ENCODE measurements around the gene RAD51B.

Gene RAD51B

GRCh38 chr14:68316078-68316868, 496.7 kb downstream of the RAD51B start:
- DNase-seq, result no peak

DNA sequence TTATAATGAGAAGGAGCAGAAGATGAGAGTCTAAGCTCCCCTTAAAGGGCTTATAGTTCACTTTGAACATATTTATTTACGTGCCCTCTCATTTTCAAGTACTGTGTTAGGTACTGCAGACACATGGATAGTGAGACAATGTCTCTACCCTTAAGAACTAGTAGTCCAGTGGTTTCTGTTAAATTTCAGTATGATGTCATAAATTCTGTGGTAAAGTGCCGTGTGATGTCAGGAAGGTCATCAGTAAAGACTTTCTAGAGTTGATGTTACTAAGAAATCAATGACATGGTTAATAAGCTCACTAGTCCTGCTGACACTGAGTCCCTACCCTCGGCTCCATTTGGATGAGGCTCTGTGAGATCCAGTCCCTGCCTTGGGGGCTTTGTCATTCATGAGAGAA, 497.7 kb downstream of the RAD51B start:
- no peak for DNase-seq

GRCh38 chr14:68318828-68319227, 499.2 kb downstream of the RAD51B start:
- DNase-seq, result no peak

- DNase-seq, result no peak
Observed at GRCh38 chr14:68320495-68320894, 500.9 kb downstream of the RAD51B start.

DNA sequence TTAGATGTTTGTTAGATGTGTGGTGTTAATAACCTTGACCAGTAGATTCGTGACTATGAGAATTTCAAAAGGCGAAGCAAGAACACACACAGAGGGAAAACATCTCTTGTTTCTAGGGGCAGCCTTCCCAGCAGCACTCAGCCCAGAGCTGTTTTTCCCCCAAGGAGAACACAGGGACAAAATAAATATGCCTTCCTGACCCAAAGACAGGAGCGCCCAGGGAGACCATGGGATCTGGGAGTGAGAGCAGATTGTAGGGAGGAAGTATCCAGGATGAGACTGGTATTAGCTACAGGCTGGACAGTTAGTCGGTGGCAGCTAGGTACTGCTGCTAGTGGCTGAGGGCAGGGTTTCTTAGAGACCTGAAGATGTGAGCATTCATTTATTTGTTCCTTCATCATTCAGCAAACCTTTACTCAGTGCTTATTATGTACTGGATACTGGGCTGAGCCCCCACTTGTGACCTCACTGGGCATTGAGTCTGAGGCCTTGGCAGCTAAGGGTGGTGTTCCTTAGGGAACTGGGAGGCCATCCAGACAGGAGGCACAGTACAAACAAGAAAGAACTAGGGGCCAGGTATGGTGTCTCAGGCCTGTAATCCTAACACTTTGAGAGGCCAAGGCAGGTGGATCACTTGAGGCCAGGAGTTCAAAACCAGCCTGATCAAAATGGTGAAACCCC, 503.5 kb downstream of the RAD51B start:
- DNase-seq, result peak in 14 of 58 donors; percentile 6 to 70 (median 24)

DNA sequence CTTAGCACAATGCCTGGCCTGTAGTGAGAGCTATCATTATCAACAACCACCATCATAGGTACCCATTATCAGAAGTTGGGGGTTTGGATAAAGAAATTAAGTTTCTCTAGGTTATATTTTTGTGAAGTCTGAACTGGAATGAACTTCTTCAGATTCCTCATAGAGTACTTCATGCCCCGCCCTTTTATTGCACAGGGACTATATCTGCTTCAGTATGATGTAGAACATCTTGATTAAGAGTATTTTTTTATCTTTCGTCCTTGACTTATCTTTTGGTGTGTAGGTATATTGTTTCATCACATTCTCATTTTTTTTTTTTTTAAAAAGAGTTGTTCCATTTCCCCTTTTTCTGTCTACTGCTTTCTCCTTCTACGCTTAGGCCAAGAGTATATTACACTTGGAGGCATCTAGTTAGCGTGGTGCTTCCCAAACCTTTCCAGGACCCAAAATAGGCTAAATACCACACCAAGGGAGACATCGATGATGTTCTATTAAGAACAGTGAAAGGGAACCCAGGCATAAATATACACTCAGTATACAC, 505.8 kb downstream of the RAD51B start:
- DNase-seq, result no peak

GRCh38 chr14:68327231-68327630, 507.7 kb downstream of the RAD51B start:
- DNase-seq, result no peak

DNA sequence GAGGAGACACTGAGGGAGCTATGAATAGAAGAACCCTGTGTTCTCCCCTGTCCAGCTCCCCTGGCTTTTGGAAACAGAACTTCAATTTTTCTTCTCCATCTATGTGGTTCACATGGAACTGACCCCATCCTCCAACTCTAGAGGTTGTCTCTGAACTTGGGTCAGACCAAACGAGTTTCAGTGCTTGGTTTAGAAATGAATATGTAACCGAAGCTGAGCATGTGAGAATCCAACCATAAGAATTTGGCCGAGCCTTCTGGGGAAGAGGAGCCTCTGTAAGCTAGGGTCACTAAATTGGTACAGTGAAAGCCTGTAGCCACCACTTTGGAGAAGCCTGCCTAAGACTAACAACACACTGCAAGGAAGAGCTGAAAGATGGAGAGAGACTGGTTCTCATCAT, 508.9 kb downstream of the RAD51B start:
- no peak for DNase-seq

- DNase-seq, result no peak
Observed at GRCh38 chr14:68331426-68331825, 511.8 kb downstream of the RAD51B start.

- DNase-seq, result no peak
Observed at GRCh38 chr14:68331991-68332390, 512.4 kb downstream of the RAD51B start.

- no peak for DNase-seq
Observed at GRCh38 chr14:68333262-68333661, 513.7 kb downstream of the RAD51B start.

- DNase-seq, result no peak
Observed at GRCh38 chr14:68335312-68335711, 515.7 kb downstream of the RAD51B start.

- no peak for DNase-seq
Observed at GRCh38 chr14:68336165-68336564, 516.6 kb downstream of the RAD51B start.

GRCh38 chr14:68337279-68337678, 517.7 kb downstream of the RAD51B start:
- DNase-seq, result no peak

- no peak for DNase-seq
Observed at GRCh38 chr14:68340262-68340661, 520.7 kb downstream of the RAD51B start.

GRCh38 chr14:68341411-68342212, 522.0 kb downstream of the RAD51B start:
- no peak for DNase-seq

- DNase-seq, result no peak
Observed at GRCh38 chr14:68342216-68342763, 522.7 kb downstream of the RAD51B start.

DNA sequence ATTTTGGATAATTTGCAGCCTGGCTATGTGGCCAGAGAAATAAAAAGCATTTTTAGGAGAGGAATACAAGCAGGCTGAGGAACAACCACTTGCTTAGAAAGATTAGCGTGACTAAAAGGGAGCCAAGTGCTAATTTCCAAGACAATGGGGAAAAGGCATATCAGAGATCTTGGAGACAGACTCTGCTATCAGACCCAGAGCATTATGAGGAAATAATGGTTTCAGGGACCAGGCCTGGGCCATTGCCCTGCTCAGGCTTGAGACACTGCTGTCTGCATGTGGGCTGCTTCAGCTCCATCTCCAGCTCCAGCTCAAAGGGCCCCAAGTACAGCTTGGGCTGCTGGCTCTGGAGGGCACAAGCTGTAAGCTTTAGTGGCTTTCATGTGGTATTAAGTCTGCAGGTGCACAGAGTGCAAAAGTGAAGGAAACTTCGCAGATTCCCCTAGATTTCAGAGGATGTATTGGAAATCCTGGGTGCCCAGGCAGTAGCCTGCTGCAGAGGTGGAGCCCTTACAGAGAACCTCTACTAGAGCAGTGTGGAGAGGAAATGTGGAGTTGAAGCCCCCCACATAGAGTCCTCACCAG, 524.0 kb downstream of the RAD51B start:
- DNase-seq, result no peak

DNA sequence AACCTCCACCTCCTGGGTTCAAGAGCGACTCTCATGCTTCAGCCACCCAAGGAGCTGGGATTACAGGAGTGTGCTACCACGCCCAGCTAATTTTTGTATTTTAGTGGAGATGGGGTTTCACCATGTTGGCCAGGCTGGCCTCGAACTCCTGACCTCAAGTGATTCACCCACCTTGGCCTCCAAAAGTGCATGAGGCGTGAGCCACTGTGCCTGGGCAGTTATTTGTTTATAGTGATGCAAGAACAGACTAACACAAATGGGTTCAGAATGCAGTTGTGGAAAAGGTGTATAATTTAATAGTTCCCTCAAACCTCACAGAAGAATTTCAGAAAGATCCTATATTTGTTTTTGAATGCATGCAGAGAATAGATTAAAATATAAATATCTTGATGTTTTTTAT, 526.2 kb downstream of the RAD51B start:
- no peak for DNase-seq

DNA sequence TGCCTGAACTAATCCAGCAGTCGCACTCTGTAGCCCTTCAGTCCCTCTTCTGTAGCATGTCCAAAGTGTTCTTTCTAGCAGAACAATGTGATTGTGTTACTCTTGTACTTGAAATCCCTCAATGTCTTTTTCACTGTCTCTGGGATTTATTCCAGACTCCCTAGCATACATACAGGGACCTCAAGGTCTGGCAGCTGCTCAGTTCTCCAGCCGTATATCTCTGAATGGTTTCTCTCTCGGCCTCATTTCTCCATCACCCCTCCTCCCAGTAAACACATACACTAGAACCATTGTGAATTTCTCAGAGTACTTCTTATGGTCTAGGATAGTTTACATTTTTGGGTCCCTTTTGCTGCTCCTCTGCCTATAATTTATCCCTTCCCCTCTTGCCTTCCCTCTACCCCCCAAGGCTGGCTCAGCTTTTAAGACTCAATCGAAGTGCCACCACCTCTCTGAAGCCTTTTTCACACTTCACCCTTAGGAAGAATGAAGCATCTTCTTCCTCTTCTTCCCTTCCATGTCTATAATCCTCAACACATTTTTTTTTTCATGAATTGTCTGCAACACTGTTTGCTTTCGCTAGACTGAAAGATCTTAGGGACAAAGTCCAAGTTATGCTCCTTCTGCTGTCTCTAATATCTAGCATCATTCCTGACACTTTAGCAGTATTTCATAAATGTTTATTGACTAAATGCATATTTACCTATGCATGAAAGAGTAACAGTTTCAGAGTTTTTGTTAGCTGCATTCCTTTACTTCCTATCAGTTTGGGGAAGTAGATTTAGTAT, 527.2 kb downstream of the RAD51B start:
- peak in 10 of 58 donors; percentile 2 to 68 (median 18) for DNase-seq
